WERI-Rb-1 (cell line): ENCODE results near the gene ISCA2.
"Not testable (repeated sequence)": the region's sequence is repeated elsewhere in the genome, so short reads cannot be mapped to it uniquely, and the experiment has no call there.

Experiments used
- DNase-seq: peaks from one replicate; pipeline ENCODE4 v3.0.0-alpha.2; 2020
- H3K27ac ChIP-seq: fragments of 250-450 bp; sonication (Bioruptor Pico); 2 replicates; pipeline ENCODE4 v1.5.1; 2020; ENCODE audit warnings: mild to moderate bottlenecking, moderate library complexity
- H3K27me3 ChIP-seq: fragments of 250-450 bp; sonication (Bioruptor Pico); 2 replicates; pipeline ENCODE4 v1.5.1; 2021; ENCODE audit warnings: mild to moderate bottlenecking, low read depth, moderate library complexity; ENCODE audit not compliant: insufficient read depth, severe bottlenecking
- H3K36me3 ChIP-seq: fragments of 250-450 bp; sonication (Bioruptor Pico); 2 replicates; pipeline ENCODE4 v1.5.1; 2020; ENCODE audit warnings: mild to moderate bottlenecking, moderate library complexity
- H3K4me3 ChIP-seq: 2 replicates; pipeline ENCODE4 v1.5.1; 2011; ENCODE audit warnings: low read depth, mild to moderate bottlenecking, control low read depth, low read length
- H3K9me3 ChIP-seq: fragments of 250-450 bp; sonication (Bioruptor Pico); 2 replicates; pipeline ENCODE4 v1.5.1; 2021; ENCODE audit warnings: mild to moderate bottlenecking, moderate library complexity; ENCODE audit not compliant: severe bottlenecking
- TF ChIP-seq, protein P1 (sequence below): IDR thresholded peaks from 2 replicates; pipeline ENCODE4 v1.5.1; 2011; ENCODE audit warnings: low read depth, mild to moderate bottlenecking, control low read depth, inconsistent platforms, low read length

Gene ISCA2, protein sequence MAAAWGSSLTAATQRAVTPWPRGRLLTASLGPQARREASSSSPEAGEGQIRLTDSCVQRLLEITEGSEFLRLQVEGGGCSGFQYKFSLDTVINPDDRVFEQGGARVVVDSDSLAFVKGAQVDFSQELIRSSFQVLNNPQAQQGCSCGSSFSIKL

DNA sequence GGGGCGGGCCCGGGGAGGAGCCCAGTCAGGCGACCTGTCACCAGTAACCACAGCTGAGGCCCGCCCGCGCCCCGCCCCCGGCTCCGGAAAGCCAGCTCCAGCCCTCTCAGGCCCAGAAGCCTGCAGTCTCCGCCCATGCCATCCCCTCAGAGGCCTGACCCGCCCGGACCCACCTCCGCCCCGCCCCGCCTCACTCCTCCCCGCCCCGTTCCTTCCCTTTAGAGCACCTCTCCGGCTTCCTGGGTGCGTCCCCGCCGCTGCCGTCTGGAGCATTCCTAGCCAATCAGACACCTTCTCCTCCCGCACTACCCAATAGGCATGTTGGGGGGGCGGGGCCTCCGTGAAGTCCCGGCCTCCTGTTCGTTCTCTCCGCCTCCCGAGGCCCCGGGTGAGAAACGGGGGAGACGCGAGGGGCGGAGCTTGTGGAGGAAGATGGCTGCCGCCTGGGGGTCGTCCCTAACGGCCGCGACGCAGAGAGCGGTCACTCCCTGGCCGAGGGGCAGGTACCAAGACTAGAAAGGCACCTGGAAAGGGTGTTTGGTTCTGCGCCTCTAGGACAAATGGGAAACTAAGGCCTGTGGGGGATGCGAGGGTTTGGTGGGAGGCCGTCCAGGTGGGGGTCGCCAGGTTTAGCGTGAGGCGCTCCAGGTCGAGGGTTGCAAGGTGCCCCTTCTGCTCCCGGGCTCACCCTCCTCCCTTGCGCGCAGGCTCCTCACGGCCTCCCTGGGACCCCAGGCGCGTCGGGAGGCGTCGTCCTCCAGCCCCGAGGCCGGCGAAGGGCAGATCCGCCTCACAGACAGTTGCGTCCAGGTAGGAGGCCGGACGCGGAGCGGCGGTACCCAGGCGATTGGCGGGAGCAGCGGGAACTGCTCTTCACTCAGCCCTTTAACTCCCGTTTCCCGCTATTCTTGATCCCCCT is at the start of gene ISCA2:
TSS of gene ISCA2 (plus strand) at position 423 of the 919 bp plus-strand sequence. CDS start at position 433, 10 bp downstream.
- DNase-seq, result peak; percentile 100
- H3K27me3 ChIP-seq, result no peaks in the 10 kb centered on the region
- peak within 1 kb of the TSS; percentile 93 for H3K4me3 ChIP-seq
- H3K9me3 ChIP-seq, result no peaks in the 10 kb centered on the region
- TF ChIP-seq, protein P1, sequence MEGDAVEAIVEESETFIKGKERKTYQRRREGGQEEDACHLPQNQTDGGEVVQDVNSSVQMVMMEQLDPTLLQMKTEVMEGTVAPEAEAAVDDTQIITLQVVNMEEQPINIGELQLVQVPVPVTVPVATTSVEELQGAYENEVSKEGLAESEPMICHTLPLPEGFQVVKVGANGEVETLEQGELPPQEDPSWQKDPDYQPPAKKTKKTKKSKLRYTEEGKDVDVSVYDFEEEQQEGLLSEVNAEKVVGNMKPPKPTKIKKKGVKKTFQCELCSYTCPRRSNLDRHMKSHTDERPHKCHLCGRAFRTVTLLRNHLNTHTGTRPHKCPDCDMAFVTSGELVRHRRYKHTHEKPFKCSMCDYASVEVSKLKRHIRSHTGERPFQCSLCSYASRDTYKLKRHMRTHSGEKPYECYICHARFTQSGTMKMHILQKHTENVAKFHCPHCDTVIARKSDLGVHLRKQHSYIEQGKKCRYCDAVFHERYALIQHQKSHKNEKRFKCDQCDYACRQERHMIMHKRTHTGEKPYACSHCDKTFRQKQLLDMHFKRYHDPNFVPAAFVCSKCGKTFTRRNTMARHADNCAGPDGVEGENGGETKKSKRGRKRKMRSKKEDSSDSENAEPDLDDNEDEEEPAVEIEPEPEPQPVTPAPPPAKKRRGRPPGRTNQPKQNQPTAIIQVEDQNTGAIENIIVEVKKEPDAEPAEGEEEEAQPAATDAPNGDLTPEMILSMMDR, result no peak
- peaks cover 6% of the 10 kb centered on the region for H3K36me3 ChIP-seq
- peak within 1 kb of the TSS; percentile 80 for H3K27ac ChIP-seq

DNA sequence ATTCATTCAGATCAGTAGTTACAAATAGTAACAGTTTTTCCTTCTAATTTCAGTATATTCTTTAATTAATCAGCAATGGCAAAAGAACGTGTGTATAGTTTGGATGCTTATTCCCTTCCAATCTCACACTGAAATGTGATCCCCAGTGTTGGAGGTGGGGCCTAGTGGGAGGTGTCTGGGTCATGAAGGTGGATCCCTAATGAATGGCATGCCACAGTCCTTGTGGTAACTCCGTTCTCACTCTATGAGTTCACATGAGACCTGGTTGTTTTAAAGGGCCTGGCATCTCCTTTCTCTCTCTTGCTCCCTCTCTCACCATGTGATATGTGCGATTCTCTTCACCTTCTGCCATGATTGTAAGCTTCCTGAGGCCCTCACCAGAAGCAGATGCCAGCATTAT is 48.7 kb upstream of the ISCA2 start:
- no peak overlapping the region for H3K4me3 ChIP-seq
- no peaks in the 10 kb centered on the region for H3K9me3 ChIP-seq
- no peak for DNase-seq
- no peaks in the 10 kb centered on the region for H3K27me3 ChIP-seq
- no peaks in the 10 kb centered on the region for H3K36me3 ChIP-seq
- no peak overlapping the region for H3K27ac ChIP-seq
- TF ChIP-seq, protein P1, result no peak

DNA sequence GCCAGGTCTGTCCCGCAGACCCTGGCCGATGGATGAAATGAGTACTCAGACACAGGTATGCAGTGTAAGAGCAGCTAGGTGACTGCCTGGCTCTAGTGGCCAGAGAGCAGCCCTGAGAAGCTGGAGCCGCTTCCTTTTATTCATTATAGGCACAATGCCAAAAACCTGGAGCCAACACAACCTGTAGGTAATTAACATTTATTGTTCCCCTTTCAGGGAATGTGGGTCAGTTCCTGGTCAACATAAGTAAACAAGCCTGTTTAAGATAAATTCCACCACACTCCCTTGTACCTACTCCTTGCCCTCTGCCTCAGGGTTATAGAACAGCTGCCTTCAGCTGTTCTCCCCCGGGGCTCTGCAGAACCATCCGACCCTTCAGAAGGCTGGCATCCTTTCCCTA is 39.2 kb upstream of the ISCA2 start:
- not testable (repeated sequence) for H3K27ac ChIP-seq, H3K4me3 ChIP-seq, DNase-seq, H3K9me3 ChIP-seq, H3K27me3 ChIP-seq, H3K36me3 ChIP-seq

DNA sequence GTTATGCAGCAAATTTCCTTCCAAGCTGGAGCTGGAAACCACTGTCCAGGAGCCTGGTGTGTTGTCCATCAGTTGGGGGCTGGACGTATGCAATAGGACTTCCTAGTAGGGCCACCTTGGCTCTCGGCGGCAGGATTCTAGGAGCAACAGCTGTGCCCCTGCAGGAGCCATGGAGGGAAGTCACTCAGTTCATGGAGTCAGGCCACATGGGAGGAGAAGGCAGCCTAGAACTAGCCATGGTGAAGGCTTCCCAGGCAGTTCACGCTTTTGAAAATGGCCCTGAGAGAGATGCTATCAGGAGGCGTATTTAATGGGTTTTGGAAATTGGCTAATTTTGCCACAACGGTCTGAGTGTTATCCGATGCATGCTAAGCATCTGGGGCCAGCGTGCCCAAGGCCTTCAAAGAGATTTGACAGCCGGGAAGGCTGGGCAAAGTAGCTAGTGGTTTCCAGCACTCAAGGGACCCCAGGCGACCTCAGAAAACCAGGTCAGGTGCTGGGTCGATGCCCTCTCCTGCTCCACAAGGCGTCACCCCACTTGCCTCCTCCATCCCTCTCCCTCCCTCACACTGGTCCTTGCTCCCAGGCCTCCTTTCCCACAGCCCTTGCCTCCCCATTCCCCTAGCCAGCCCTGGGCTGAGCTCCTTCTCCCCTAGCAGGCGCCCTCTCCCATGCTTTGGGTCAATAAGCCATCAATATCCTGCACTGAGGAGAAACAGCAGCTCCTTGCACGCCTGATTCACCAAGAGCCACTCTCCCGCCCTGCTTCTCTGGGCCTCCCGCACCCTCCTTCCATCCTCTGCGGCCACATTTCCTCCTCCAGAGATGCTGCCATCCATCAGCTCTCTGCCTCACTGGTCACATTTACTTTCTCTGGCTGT is 36.6 kb upstream of the ISCA2 start:
- TF ChIP-seq, protein P1, result peak; percentile 12; the same call in 1 of the 2 replicates
- Histone ChIP-seq H3K9me3 (peaks cover 7% of the 10 kb centered on the region), H3K27ac (peak overlapping the region; percentile 50), H3K4me3 (no peak overlapping the region), H3K36me3 (no peaks in the 10 kb centered on the region), H3K27me3 (no peaks in the 10 kb centered on the region)
- peak; percentile 82 for DNase-seq

DNA sequence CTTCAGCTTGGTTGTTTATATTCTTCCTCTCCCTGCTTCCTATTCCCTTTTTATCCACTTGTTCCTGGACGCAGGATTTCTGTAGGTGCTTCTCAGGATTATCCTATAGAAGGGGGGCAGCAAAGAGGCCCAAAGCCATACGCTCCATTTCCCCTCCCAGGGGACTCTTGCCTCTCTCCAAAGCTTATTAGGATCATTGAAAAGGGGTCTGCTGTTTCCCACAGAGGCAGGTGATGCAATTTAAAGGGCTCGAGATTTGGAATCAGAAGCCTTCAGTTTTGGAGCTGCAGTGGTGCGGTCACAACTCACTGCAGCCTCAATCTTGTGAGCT is 36.0 kb upstream of the ISCA2 start:
- H3K36me3 ChIP-seq, result no peaks in the 10 kb centered on the region
- peak; percentile 55 for DNase-seq
- H3K9me3 ChIP-seq, result peaks cover 7% of the 10 kb centered on the region
- no peaks in the 10 kb centered on the region for H3K27me3 ChIP-seq
- TF ChIP-seq, protein P1, result no peak
- peak overlapping the region; percentile 50 for H3K27ac ChIP-seq
- no peak overlapping the region for H3K4me3 ChIP-seq
